HG03457 (cell line): ENCODE data around the gene HECA.
"Not testable (repeated sequence)": the region's sequence is repeated elsewhere in the genome, so short reads cannot be mapped to it uniquely, and the experiment has no call there.

Source experiments
- ATAC-seq: cut with Tn5 transposase; IDR thresholded peaks from one replicate; pipeline ENCODE4 v1.9.1; 2021; ENCODE audit warnings: moderate number of reproducible peaks; ENCODE audit not compliant: unreplicated experiment

The HECA gene, protein sequence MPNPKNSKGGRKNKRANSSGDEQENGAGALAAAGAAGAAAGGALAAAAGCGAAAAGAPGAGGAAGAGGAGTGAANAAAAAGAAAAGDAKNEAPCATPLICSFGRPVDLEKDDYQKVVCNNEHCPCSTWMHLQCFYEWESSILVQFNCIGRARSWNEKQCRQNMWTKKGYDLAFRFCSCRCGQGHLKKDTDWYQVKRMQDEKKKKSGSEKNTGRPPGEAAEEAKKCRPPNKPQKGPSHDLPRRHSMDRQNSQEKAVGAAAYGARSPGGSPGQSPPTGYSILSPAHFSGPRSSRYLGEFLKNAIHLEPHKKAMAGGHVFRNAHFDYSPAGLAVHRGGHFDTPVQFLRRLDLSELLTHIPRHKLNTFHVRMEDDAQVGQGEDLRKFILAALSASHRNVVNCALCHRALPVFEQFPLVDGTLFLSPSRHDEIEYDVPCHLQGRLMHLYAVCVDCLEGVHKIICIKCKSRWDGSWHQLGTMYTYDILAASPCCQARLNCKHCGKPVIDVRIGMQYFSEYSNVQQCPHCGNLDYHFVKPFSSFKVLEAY

DNA sequence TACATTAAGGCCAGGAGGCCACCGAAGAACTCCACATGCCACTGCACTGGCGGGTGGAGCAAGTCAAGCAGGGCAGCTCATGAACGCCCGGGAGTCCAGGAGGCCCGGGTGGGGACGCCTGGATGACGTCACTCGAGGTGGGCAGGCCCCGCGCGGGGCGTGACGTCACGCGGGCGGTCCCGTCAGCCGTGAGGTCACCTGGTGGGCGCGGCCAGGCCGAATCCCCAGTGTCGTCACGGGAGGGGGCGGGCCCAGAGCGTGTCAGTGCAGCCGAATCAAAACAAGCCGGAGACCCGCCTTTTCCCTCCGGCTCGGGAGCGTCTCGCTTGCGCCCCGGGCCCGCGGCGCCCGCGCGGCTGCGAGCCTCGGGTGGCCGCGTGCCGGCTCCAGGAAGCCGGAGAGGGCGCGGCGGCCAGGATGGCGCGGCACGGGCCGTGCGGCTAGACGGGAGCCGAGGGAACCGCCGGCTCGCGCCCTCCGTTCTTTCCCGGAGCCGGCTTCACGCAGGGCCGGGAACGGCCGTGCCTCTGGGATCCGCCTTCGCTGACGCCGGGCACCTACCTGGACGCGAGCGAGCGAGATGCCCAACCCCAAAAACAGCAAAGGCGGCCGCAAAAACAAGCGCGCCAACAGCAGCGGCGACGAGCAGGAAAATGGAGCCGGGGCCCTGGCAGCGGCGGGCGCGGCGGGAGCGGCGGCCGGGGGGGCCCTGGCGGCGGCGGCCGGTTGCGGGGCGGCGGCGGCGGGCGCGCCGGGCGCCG is at the start of gene HECA:
Gene HECA, plus strand, starts transcription at position 264 of the 761 bp plus-strand sequence. Its CDS starts 317 bp downstream, at position 581.
- peak; percentile 87 for ATAC-seq

DNA sequence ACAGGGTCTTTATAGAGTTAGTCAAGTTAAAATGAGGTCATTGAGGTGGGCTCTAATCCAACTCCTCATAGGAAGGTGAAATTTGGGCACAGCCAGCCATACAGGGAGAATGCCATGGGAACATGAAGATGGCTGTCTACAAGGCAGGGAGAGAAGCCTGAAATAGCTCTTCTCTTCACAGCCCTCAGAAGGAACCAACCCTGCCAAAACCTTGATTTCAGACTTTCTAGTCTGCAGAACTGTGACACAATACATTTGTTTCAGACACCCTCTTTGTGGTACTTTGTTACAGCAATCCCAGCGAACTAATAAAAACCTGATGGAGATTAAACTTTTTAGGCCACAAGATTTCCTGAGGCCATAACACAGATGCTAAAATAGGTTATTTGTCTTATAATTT is 43.1 kb upstream of the HECA start:
- ATAC-seq, result no peak

DNA sequence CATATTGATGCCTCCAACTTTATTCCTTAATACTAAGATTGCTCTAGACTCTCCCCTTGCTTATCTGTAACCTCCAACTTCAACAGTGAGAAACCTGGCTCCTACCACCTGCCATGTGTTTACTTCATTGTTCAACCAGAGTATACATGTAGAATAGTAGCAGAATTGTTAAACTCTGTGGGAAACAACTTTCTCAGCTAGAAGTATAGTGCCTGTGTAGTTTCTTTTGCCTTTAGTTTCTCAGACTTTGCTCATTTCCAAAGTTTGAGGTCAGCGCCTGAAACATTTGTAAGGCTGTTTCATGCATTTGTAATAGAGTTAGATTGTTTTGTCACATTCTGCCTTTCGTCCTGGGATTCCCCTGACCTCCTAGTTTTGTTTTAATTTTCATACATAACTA is 34.9 kb upstream of the HECA start:
- peak; percentile 75 for ATAC-seq

DNA sequence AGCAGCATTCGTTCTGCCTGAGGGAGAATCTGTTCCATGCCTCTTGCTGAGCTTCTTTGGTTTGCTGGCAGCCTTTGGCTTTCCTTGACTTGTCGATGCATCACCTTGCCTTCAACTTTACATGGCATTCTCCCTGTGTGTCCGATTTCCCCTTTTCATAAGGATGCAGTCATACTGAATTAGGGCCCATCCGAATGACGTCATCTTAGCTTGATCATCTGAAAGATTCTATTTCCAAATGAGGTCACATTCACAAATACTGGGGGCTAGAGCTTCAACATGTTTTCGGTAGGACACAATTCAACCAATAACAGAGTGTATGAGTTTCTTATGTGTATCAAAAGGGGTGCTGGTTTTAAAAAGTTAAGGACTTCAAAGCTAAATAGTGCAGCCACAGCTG is 27.8 kb upstream of the HECA start:
- ATAC-seq, result no peak

DNA sequence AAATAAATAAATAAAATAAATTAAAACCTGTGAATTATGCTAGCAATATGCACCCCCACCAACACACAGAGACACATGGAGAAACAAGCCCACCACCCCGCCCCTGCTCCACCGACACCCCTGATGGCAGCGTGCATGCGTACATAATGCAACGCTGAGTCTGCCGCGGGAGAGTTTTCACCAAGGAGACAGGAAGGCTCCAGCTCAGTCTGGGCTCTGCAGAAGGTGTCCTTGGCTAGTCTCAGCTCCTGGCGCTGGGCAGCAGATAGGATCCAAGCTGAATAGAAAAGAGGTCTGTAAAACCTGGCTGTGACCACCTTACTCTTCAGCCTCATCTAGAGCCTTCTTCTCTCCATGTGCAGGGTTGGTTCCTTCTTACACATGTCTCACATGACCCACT is 26.5 kb upstream of the HECA start:
- ATAC-seq, result no peak

DNA sequence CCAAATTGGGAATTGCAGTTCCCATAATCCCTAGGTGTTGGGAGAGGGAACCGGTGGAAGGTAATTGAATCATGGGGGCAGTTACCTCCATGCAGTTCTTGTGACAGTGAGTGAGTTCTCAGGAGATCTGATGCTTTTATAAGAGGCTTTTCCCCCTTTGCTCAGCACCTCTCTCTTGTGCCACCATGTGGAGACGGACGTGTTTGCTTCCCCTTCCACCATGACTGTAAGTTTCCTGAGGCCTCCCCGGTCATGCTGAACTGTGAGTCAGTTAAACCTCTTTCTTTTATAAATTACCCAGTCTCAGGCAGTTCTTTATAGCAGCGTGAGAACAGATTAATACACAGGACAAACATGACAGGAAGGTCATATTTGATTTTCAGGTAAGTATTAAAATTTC is 25.3 kb upstream of the HECA start:
- ATAC-seq, result no peak

DNA sequence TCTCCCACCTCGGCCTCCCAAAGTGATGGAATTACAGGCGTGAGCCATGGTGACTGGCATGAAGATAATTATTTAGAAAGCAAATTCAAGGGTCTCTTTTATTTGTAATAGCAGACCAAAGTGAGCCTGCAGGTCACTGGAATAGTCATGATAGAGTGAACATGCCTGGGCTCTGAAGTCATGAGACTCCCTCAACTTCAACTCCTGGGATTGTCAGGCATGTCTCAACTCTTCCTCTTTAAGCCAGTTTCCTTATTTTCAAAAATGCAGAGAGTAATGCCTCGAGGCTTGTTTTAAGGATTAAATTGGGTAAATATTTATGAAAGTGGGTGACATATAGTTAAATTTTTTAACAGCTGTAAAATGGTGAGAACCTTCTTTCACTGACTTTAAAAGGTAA is 22.7 kb upstream of the HECA start:
- no peak for ATAC-seq

DNA sequence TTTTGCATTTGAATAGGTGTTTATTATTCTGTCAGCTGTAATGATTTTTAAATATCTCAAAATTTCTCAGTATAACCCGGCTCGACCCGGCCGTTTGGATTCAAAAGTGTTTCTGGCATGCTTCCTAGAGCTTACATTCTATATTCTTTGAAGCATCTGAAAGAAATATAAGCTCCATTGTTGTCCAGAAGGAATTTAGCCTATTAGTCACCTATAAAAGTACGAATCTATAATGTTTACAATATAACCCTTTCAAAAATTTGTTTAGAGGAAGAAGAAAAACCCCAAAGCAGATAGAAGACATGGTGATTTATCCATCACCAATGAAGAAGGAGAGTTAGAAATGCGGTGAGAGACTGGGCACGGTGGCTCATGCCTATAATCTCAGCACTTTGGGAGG is 22.3 kb upstream of the HECA start:
- no peak for ATAC-seq

DNA sequence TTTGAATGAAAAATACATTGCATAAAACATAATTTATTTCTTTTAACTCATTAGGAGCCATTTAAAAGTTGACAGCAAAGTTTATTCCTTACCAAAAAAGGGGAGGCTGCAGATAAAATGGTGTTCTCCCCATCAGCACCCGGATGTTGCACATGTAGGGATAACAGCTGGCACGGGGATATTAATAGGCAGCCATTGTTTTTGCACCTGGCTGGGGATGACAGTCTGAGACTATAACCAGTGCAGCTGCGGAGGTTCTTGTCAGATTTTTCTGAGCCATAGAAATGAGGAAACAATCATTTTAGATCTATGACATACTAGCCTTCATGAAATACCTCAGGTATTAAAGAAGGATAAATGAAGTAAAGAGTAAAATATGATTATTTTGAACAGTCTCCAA is 20.1 kb upstream of the HECA start:
- ATAC-seq, result no peak

DNA sequence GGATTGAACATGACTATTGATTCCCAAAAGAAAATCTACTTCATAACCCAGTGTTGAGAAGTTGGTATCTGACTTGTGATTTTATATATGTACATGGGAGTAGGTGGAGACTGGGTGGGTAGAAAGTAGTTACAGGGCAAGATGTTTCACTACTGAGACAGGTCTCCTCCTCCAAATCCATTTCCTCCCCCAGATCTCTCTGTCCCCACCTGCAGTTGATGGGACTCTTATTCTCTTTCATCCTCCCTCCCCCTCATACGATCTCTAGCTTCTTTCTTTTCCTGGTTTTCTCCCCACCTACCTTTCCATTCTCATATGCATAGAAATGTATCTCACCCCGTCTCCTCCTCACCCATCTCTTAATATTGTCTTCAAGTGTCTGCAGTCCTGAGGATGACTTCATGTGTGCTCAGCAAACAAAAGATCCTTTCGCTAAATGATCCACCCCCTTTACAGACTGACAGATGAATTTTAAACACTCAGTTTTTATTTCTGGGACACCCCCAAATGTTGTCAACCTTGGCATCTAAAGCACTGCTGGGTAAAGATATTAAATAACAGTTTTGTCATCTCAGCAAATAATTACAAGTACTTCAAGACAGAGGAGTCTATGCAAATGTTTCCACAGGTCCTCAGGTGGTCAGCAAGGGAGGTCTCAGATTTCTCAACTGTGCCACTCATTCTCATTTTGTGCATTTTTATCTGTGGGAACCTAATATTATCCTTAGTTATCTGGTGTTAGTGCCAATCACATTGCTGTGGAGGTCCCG is 18.7 kb upstream of the HECA start:
- no peak for ATAC-seq

DNA sequence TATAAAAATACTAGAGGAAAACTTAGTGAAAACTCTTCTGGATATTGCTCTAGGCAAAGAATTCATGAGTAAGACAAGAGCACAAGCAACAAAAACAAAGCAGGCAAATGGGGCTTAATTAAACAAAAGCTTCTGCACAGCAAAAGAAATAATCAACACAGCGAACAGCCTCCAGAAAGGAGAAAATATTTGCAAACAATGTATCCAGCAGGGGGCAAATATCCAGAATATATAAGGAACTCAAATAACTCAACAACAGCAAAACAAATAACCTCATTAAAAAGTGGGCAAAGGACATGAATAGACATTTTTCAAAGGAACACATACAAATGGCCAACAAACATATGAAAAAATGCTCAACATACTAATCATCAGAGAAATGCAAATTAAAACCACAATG is 17.1 kb upstream of the HECA start:
- no peak for ATAC-seq

DNA sequence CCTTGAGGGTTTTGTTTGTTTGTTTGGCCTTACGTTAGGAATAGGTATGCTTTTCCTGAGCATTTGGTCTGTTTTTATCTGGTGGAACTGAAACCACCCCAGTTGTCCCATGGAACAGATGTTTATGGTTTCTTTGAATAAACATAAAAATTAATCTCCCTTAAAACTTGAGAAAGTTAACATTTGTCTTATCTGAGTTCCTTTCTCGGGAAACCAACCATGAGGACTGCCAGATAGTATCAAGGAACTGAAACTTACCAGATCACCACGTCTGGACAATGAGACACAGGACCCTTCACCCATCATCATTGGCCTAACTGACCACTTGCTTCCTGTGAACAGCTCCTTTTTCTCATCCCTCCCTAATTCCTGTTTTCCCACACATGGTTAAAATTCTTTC is 15.3 kb upstream of the HECA start:
- ATAC-seq, result no peak

DNA sequence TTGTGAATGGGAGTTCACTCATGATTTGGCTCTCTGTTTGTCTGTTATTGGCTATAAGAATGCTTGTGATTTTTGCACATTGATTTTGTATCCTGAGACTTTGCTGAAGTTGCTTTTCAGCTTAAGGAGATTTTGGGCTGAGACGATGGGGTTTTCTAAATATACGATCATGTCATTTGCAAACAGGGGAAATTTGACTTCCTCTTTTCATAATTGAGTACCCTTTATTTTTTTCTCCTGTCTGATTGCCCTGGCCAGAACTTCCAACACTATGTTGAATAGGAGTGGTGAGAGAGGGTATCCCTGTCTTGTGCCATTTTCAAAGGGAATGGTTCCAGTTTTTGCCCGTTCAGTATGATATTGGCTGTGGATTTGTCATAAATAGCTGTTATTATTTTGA is 12.1 kb upstream of the HECA start:
- ATAC-seq, result not testable (repeated sequence)

DNA sequence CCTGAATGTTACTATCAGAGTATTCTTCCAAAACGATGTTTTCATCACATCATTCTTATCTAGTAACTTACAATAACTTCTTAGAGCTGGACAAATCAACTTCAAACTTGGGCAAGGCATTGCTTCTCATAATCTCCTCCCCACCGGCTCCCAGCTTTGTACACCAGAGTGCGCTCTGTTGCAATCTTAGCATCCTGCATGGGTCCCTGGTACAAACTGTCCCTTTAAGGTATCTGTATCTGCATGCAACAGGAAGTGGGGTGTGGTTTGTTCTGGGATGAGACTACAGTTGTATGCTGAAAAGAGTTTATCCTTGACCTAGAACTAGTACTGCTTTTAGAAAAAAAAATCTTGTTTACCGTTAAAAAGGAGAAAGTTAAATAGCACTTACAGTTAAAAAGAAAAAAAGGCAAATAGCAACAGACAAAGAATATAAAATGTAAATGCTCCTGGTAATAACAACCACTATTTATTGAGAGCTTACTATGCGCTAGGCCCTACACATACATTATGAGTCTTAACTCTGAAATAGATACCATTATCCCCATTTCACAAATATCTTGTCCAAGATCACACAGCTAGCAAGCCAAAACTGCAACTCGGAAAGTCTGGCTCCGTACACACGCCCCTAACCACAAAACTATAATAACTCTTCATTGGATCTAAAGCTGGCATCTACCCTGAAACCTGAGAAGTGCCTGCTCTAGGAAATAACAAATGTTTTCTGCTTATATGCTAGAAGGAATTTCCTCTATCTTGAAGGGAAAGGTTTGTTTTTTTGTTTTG is 9.8 kb upstream of the HECA start:
- ATAC-seq, result peak; percentile 100

DNA sequence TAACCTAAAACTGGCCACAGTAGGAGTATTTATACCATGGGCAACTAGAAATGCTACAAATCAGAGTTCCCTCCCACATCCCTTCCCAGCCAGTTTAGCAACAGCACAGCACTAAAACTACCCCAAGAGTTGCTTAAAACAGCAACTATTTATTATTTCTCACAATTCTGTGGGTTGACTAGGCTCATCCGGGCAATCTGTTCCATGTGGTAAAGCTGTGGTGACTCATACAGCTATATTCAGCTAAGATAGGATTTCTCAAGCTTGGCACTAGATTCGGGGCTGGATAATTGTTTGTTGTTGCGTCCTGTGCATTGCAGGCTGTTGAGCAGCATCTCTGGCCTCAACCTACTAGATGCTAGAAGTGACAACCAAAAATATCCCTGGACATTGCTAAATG is 8.6 kb upstream of the HECA start:
- ATAC-seq, result no peak

DNA sequence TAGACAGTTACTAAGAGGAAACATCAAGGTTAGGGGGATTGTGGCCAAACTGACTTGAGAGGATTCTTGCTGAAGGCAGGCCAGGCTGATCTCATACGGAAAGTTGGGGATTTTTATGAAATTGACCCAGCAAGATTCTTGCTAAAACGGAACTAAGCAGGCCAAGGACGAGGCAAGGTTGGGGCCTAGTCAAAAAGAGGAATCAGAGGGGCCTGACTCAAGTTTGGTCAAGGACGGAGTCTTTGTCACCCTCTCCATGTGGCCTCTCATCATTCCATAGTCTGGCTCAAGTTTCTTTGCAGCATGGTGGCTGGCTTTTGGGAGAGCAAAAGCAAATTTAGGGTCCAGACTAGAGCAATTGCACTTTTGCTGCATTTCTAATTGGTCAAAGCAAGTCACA is 7.9 kb upstream of the HECA start:
- ATAC-seq, result no peak

DNA sequence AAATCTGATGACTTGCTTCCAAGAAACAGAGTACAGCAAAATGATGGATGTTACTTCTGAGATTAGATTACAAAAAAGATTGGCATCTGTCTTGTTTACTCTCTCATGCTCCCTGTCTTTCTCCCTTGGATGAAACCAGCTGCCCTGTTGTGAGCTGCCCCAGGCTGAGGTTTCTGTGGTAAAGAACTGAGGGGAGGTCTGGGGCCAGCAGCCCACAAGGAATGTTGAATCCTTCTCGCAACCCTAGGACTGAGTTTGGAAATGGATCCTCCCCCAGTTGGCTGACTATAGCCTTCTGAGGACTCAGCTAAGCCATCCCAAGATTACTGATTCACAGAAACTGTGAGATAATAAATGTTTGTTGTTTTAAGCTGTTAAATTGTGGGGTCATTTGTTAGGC is 5.6 kb upstream of the HECA start:
- ATAC-seq, result no peak

DNA sequence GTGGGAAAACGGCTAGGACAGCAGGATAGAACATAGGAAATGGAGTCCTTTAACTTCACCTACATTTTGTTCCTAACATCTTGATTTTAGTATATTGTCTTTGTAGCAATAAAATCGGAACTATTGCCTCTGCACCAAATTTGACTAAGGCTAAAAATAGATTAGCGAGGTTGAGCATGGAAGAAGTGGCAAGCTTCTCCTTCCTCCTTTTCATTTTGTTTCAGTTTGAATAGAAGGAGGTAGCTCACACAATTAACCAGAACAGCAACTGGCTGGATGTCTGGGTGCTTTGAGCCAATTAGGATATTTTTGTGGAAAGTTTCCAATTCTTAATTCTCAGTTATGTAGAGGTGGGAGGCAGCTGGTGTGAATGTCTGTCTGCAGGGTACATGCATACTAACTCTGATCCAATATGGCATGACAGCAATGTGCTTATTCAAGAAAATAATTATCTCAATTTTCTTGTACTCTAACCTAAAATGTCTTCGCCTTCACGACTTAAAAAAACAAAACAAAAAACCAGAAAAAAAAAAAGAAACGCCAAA is 3.1 kb upstream of the HECA start:
- no peak for ATAC-seq

DNA sequence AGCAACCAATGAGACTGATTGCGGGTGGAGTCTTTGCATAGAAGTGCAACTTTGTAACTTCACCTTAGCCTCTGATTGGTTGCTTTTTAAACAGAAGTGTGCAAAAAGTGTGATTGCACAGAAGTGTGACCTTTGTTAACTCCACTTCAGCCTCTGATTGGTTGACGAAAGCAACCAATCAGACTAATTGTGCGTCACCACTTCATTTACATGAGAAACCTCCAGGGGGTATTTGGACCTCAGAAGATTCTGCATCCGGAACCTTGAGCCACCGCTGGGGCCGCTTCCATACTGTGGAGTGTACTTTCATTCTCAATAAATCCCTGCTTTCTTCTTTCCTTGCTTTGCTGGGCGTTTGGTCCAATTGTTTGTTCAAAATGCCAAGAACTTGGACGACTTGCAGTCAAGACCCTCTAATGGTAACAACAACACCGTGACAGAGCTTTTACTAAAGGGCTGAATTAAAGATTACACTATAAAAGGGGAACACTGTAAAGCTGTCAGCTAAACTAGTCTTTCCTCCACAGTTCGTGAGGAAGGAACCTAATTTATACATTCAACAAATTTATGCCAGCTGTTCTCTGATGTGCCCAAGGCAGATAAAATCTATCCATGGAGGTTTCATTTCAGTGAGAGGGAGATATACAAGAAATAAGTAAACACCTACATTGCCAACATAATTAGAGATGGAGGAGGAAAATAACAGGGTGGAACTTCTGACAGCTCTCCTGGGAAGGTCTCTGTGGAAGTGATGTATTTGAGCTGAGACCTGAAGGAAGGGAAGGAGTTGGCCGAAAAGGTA is 1.4 kb upstream of the HECA start:
- ATAC-seq, result no peak

DNA sequence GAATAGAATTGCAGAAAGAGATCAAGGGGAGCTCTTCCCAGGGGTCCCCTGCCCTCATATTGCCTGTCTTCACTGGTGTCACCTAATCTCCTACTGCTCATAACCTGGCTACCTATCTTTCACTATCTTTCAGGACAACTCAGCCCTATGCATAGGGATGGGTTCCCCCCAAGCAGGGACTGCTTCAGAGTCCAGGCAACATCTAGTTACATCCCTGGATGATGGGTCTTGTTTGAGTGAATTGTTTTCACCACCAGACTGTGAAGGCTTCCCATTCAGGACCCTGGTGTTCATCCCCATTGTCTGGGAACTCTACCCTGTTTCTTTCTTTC is 850 bp upstream of the HECA start:
- ATAC-seq, result no peak
